H1 (cell line): ENCODE measurements around the gene FBN3. TPM values are rescaled to one million over a fixed set of nuclear protein-coding genes. Genes with fewer than 3 reads are reported as not detected.

Source experiments
- CTCF ChIA-PET: fragments of 300-600 bp; sonication (Branson Sonifier 250); formaldehyde crosslinking; loops from one replicate; lab custom pipeline; 2021; ENCODE audit not compliant: partially characterized antibody; lab: Charles Lee
- POLR2A ChIA-PET: fragments of 300-600 bp; sonication (Branson Sonifier 250); formaldehyde crosslinking; loops from one replicate; lab custom pipeline; 2021; ENCODE audit warnings: inconsistent platforms; ENCODE audit not compliant: partially characterized antibody; lab: Charles Lee
- DNase-seq, 2 experiments: peaks; one replicate each; pipeline versions ENCODE4 v3.0.0 to v3.0.0-alpha.2; 2010 to 2022; ENCODE audit warnings: low spot score in 2 of 2, low read depth in 1 of 2, mixed read lengths in 1 of 2
- FAIRE-seq: peaks from 2 replicates; lab custom pipeline; 2011; peaks lifted over from hg19 to GRCh38; lab: Jason Lieb, UNC
- H2AFZ ChIP-seq: 2 replicates; pipeline ENCODE4 v1.8.1; 2012; ENCODE audit warnings: low read length, inconsistent platforms
- H2AK5ac ChIP-seq: 2 replicates; pipeline ENCODE4 v1.6.1; 2013; ENCODE audit warnings: low read depth, low read length
- H2BK120ac ChIP-seq: replicated peaks from 2 replicates; pipeline ENCODE3; 2013; ENCODE audit warnings: low read depth, low read length, inconsistent platforms
- H2BK12ac ChIP-seq: 2 replicates; pipeline ENCODE4 v1.6.1; 2013; ENCODE audit warnings: low read depth, low read length
- H2BK15ac ChIP-seq: 2 replicates; pipeline ENCODE4 v1.6.1; 2013; ENCODE audit warnings: low read length
- H2BK20ac ChIP-seq: 2 replicates; pipeline ENCODE4 v1.6.1; 2013; ENCODE audit warnings: low read length
- H2BK5ac ChIP-seq: 2 replicates; pipeline ENCODE4 v1.6.1; 2013; ENCODE audit warnings: low read depth, low read length
- H3K14ac ChIP-seq: 2 replicates; pipeline ENCODE4 v1.6.1; 2013; ENCODE audit warnings: inconsistent platforms; ENCODE audit not compliant: insufficient read length
- H3K18ac ChIP-seq: 2 replicates; pipeline ENCODE4 v1.6.1; 2013; ENCODE audit warnings: low read length; ENCODE audit errors: extremely low read depth
- H3K23ac ChIP-seq: 2 replicates; pipeline ENCODE4 v1.6.1; 2013; ENCODE audit warnings: inconsistent platforms; ENCODE audit not compliant: insufficient read length
- H3K23me2 ChIP-seq: 2 replicates; pipeline ENCODE4 v1.6.1; 2013; ENCODE audit warnings: low read depth, low read length
- H3K27ac ChIP-seq: 2 replicates; pipeline ENCODE4 v1.6.1; 2011; ENCODE audit warnings: low read depth, low read length, inconsistent platforms
- H3K27me3 ChIP-seq, 4 experiments: replicated peaks in 1 of 4; 1 replicate in 1 of 4; 2 replicates in 3 of 4; pipeline versions ENCODE4 v1.6.1 to v1.8.1; 2011 to 2013; ENCODE audit warnings: low read length in 3 of 4, mild to moderate bottlenecking in 3 of 4, inconsistent platforms in 2 of 4, mixed read lengths in 2 of 4, moderate library complexity in 1 of 4; ENCODE audit not compliant: control insufficient read depth in 3 of 4, insufficient read depth in 3 of 4; ENCODE audit errors: extremely low read depth in 1 of 4
- H3K36me3 ChIP-seq, 4 experiments: 2 replicates each; pipeline versions ENCODE4 v1.6.1 to v1.8.1; 2011 to 2013; ENCODE audit warnings: mild to moderate bottlenecking in 4 of 4, low read length in 3 of 4, moderate library complexity in 2 of 4, control low read depth in 1 of 4, inconsistent platforms in 1 of 4; ENCODE audit not compliant: insufficient read depth in 4 of 4, control insufficient read depth in 2 of 4
- H3K4ac ChIP-seq: replicated peaks from 2 replicates; pipeline ENCODE3; 2013; ENCODE audit warnings: low read length, low read depth, mixed read lengths, inconsistent platforms; ENCODE audit not compliant: insufficient read length
- H3K4me1 ChIP-seq, 4 experiments: replicated peaks in 1 of 4; 1 replicate in 1 of 4; 2 replicates in 3 of 4; pipeline versions ENCODE4 v1.6.1 to v1.8.1; 2011 to 2013; ENCODE audit warnings: low read length in 3 of 4, inconsistent platforms in 2 of 4, mixed read lengths in 1 of 4; ENCODE audit not compliant: insufficient read depth in 4 of 4, control insufficient read depth in 3 of 4
- H3K4me2 ChIP-seq, 2 experiments: 2 replicates each; pipeline versions ENCODE4 v1.6.1 to v1.8.1; 2011 to 2013; ENCODE audit warnings: low read depth in 2 of 2, low read length in 2 of 2, control low read depth in 1 of 2, inconsistent platforms in 1 of 2, mild to moderate bottlenecking in 1 of 2; ENCODE audit not compliant: insufficient read depth in 1 of 2
- H3K4me3 ChIP-seq, 4 experiments: fragments of 200-600, 300-600 bp in 1 of 4; sonication (generic), shearing (Covaris generic), sonication (Bioruptor Twin) in 1 of 4; 2 replicates each; pipeline versions ENCODE4 v1.5.1 to v1.8.1; 2011 to 2016; ENCODE audit warnings: low read length in 4 of 4, low read depth in 3 of 4, control low read depth in 2 of 4, inconsistent platforms in 2 of 4, mild to moderate bottlenecking in 2 of 4, mixed read lengths in 1 of 4, moderate library complexity in 1 of 4; ENCODE audit not compliant: insufficient read depth in 2 of 4; ENCODE audit errors: extremely low read depth in 1 of 4
- H3K56ac ChIP-seq: replicated peaks from 2 replicates; pipeline ENCODE3; 2013; ENCODE audit warnings: low read depth, mild to moderate bottlenecking, mixed read lengths, low read length, inconsistent platforms; ENCODE audit not compliant: insufficient read length
- H3K79me1 ChIP-seq: 2 replicates; pipeline ENCODE4 v1.6.1; 2013; ENCODE audit warnings: low read depth, low read length, control low read depth
- H3K79me2 ChIP-seq, 2 experiments: 2 replicates each; pipeline versions ENCODE4 v1.6.1 to v1.8.1; 2012 to 2013; ENCODE audit warnings: low read length in 2 of 2, mild to moderate bottlenecking in 2 of 2, inconsistent platforms in 1 of 2; ENCODE audit not compliant: insufficient read depth in 2 of 2, control insufficient read depth in 1 of 2
- H3K9ac ChIP-seq, 4 experiments: replicated peaks in 1 of 4; 1 replicate in 1 of 4; 2 replicates in 3 of 4; pipeline versions ENCODE4 v1.6.1 to v1.8.1; 2011 to 2013; ENCODE audit warnings: low read depth in 3 of 4, low read length in 3 of 4, control low read depth in 2 of 4, mild to moderate bottlenecking in 2 of 4, moderate library complexity in 2 of 4, inconsistent platforms in 1 of 4; ENCODE audit errors: extremely low read depth in 1 of 4
- H3K9me3 ChIP-seq, 2 experiments: 2 replicates each; pipeline versions ENCODE4 v1.6.1 to v1.8.1; 2012 to 2013; ENCODE audit warnings: mild to moderate bottlenecking in 2 of 2, moderate library complexity in 2 of 2, control low read depth in 1 of 2, inconsistent platforms in 1 of 2, low read depth in 1 of 2, low read length in 1 of 2, mixed read lengths in 1 of 2; ENCODE audit not compliant: insufficient read depth in 2 of 2
- H4K20me1 ChIP-seq, 2 experiments: replicated peaks in 1 of 2; 2 replicates each; pipeline versions ENCODE3 to v1.8.1; 2011 to 2013; ENCODE audit warnings: inconsistent platforms in 2 of 2, low read length in 2 of 2, mild to moderate bottlenecking in 1 of 2; ENCODE audit not compliant: insufficient read depth in 2 of 2, control insufficient read depth in 1 of 2
- H4K5ac ChIP-seq: 2 replicates; pipeline ENCODE4 v1.6.1; 2013; ENCODE audit warnings: low read length, low read depth, mixed read lengths, inconsistent platforms; ENCODE audit not compliant: insufficient read length
- H4K8ac ChIP-seq: 2 replicates; pipeline ENCODE4 v1.8.0; 2013; ENCODE audit warnings: mild to moderate bottlenecking, moderate library complexity, low read length, inconsistent platforms; ENCODE audit not compliant: insufficient read depth; ENCODE audit errors: extremely low read depth
- H4K91ac ChIP-seq: replicated peaks from 2 replicates; pipeline ENCODE3; 2013; ENCODE audit warnings: low read length, mixed read lengths, inconsistent platforms; ENCODE audit not compliant: insufficient read length
- WGBS, 2 experiments: shearing (Covaris generic) in 1 of 2; methylation state at CpG; one replicate each; pipeline versions ENCODE4 v1.1.6 to v1.1.7; 2013 to 2015; ENCODE audit warnings: low lambda C conversion rate in 2 of 2, mixed read lengths in 2 of 2, inconsistent platforms in 1 of 2, low coverage in 1 of 2, missing lambda C conversion rate in 1 of 2; ENCODE audit not compliant: insufficient replicate concordance in 2 of 2, insufficient coverage in 1 of 2, insufficient read length in 1 of 2; ENCODE audit errors: extremely low coverage in 1 of 2, missing lambda C conversion rate in 1 of 2; 5-methylcytosine and 5-hydroxymethylcytosine counted together
- polyA plus RNA-seq, 7 experiments: library from polyadenylated mRNA; depleted of rRNA in 3 of 7; stranded (reverse) in 5 of 7; unstranded in 2 of 7; fragments of >200 nt in 5 of 7; fragments of 200-250 nt in 2 of 7; gene quantifications; 1 replicate in 5 of 7; 2 replicates in 1 of 7; 4 replicates in 1 of 7; pipeline versions ENCODE4 v1.2.1 to v1.2.3, GENCODE V29; 2011 to 2013; ENCODE audit warnings: missing spikeins in 2 of 7, mixed read lengths in 2 of 7
- total RNA-seq: library from RNA; stranded (reverse); fragmentation: NEBNext Ultra II Directional; extraction: Animal tissue kit (Norgen Biotek cat#: 25700); gene quantifications from 2 replicates; pipeline ENCODE4 v1.2.1, GENCODE V29; 2021

The FBN3 gene
- total and polyA plus RNA-seq, 2 of the 8 experiments (the other 6 are each of a cell fraction or from before 2014, with no cell fraction given), result 37.1 to 38.7 TPM

- H3K27ac ChIP-seq, result no peak overlapping the region
- WGBS, 2 experiments, result 85% methylated on average over 20 of the region's 20 CpGs; no CpG with 5 or more reads in 1 of the 2 experiments
Observed at GRCh38 chr19:8085598-8086408, 63.6 kb downstream of the FBN3 start.

More at GRCh38 chr19:8085598-8086408, 63.6 kb downstream of the FBN3 start:
- Histone ChIP-seq H3K23ac (no peak overlapping the region), H2BK5ac (no peak overlapping the region), H3K9me3 (no peaks in the 10 kb centered on the region), H3K4ac (no peak overlapping the region), H2BK20ac (no peak overlapping the region), H3K23me2 (peaks cover 5% of the 10 kb centered on the region; the same call in 1 of the 2 replicates), H2AFZ (no peak overlapping the region), H2BK120ac (no peak overlapping the region), H4K20me1 (peaks cover 0 to 5% of the 10 kb centered on the region in 2 experiments), H3K9ac (no peak overlapping the region), H3K4me1 (no peaks in the 10 kb centered on the region; a peak in 1 of 7 replicates), H3K4me3 (no peak overlapping the region), H3K27me3 (no peaks in the 10 kb centered on the region), H3K56ac (no peak overlapping the region), H3K79me1 (no peaks in the 10 kb centered on the region; the same call in 1 of the 2 replicates), H2AK5ac (no peak overlapping the region), H3K18ac (no peak overlapping the region), H3K36me3 (peaks cover 13 to 33% (median 27%) of the 10 kb centered on the region in 4 experiments), H4K8ac (no peak overlapping the region), H2BK12ac (no peak overlapping the region), H4K91ac (no peak overlapping the region), H2BK15ac (no peak overlapping the region), H3K14ac (no peak overlapping the region), H3K79me2 (no peaks in the 10 kb centered on the region), H3K4me2 (no peak overlapping the region), H4K5ac (no peak overlapping the region)
- ChIA-PET CTCF (interaction anchor here (0.6 to 3.8 kb wide), 8 partner anchors 9 to 1415 kb away, joined by 3 to 14 read pairs (median 4); no protein-coding TSS in a partner anchor), POLR2A (interaction anchor here (0.6 to 1.9 kb wide), 5 partner anchors 10 to 142 kb away, joined by 3 to 7 read pairs (median 5); partner anchors contain the start of gene TIMM44)
- no peak for DNase-seq
- FAIRE-seq, result no peak
